Mesenchymal stem cell (in vitro differentiated cells and primary cell): ENCODE results near the gene SEMA3D.

Source experiments
- DNase-seq: peaks from one replicate; pipeline ENCODE4 v3.0.0-alpha.2; 2013
- H2AFZ ChIP-seq: one replicate; pipeline ENCODE4 v1.6.1; 2013; ENCODE audit warnings: low read depth, mild to moderate bottlenecking, control low read depth, inconsistent platforms, low read length, moderate library complexity
- H2AK5ac ChIP-seq: 2 replicates; pipeline ENCODE4 v1.6.1; 2013; ENCODE audit warnings: low read length, moderate library complexity, mild to moderate bottlenecking, inconsistent platforms; ENCODE audit not compliant: severe bottlenecking
- H2BK120ac ChIP-seq: one replicate; pipeline ENCODE4 v1.6.1; 2013; ENCODE audit warnings: low read depth, mild to moderate bottlenecking, inconsistent platforms, low read length, moderate library complexity
- H2BK12ac ChIP-seq, 2 experiments: one replicate each; pipeline ENCODE4 v1.6.1; 2013; ENCODE audit warnings: inconsistent platforms in 2 of 2, low read length in 2 of 2, mild to moderate bottlenecking in 2 of 2, moderate library complexity in 2 of 2, control low read depth in 1 of 2
- H2BK15ac ChIP-seq: one replicate; pipeline ENCODE4 v1.6.1; 2013; ENCODE audit warnings: mild to moderate bottlenecking, low read depth, inconsistent platforms; ENCODE audit not compliant: poor library complexity, severe bottlenecking
- H2BK5ac ChIP-seq: 2 replicates; pipeline ENCODE4 v1.6.1; 2013; ENCODE audit warnings: low read depth, mild to moderate bottlenecking, low read length, control low read depth, inconsistent platforms; ENCODE audit not compliant: poor library complexity, severe bottlenecking
- H3K14ac ChIP-seq, 2 experiments: one replicate each; pipeline ENCODE4 v1.6.1; 2013; ENCODE audit warnings: inconsistent platforms in 2 of 2, low read length in 2 of 2, control low read depth in 1 of 2, mild to moderate bottlenecking in 1 of 2, moderate library complexity in 1 of 2
- H3K18ac ChIP-seq, 2 experiments: one replicate each; pipeline ENCODE4 v1.6.1; 2013; ENCODE audit warnings: inconsistent platforms in 2 of 2, low read length in 2 of 2, control low read depth in 1 of 2, low read depth in 1 of 2, mild to moderate bottlenecking in 1 of 2
- H3K23ac ChIP-seq, 2 experiments: one replicate each; pipeline ENCODE4 v1.6.1; 2013; ENCODE audit warnings: inconsistent platforms in 2 of 2, low read length in 2 of 2, mild to moderate bottlenecking in 2 of 2, moderate library complexity in 2 of 2, control low read depth in 1 of 2
- H3K27ac ChIP-seq: 2 replicates; pipeline ENCODE4 v1.5.1; 2013; ENCODE audit warnings: mild to moderate bottlenecking, moderate library complexity, low read length, control low read depth, inconsistent platforms; ENCODE audit not compliant: poor library complexity, severe bottlenecking
- H3K27me3 ChIP-seq, 2 experiments: 2 replicates each; pipeline versions ENCODE4 v1.6.1 to v1.7.0; 2013; ENCODE audit warnings: low read length in 2 of 2, mild to moderate bottlenecking in 2 of 2, moderate library complexity in 2 of 2, control low read depth in 1 of 2, inconsistent platforms in 1 of 2; ENCODE audit not compliant: control insufficient read depth in 1 of 2, insufficient read depth in 1 of 2
- H3K36me3 ChIP-seq, 2 experiments: 2 replicates each; pipeline versions ENCODE4 v1.6.1 to v1.7.0; 2013; ENCODE audit warnings: low read length in 2 of 2, control low read depth in 1 of 2, inconsistent platforms in 1 of 2, low read depth in 1 of 2, mild to moderate bottlenecking in 1 of 2; ENCODE audit not compliant: insufficient read depth in 2 of 2, control insufficient read depth in 1 of 2
- H3K4ac ChIP-seq, 2 experiments: one replicate each; pipeline ENCODE4 v1.6.1; 2013; ENCODE audit warnings: inconsistent platforms in 2 of 2, low read length in 2 of 2, mild to moderate bottlenecking in 2 of 2, moderate library complexity in 2 of 2, control low read depth in 1 of 2, low read depth in 1 of 2
- H3K4me1 ChIP-seq: 2 replicates; pipeline ENCODE4 v1.6.1; 2013; ENCODE audit warnings: low read depth, low read length, control low read depth; ENCODE audit not compliant: control insufficient read depth, insufficient read depth
- H3K4me2 ChIP-seq: 2 replicates; pipeline ENCODE4 v1.6.1; 2013; ENCODE audit warnings: low read length, mild to moderate bottlenecking, inconsistent platforms; ENCODE audit not compliant: poor library complexity, severe bottlenecking
- H3K4me3 ChIP-seq, 2 experiments: 2 replicates each; pipeline versions ENCODE4 v1.5.1 to v1.7.0; 2013; ENCODE audit warnings: low read length in 2 of 2, mild to moderate bottlenecking in 2 of 2, control low read depth in 1 of 2, low read depth in 1 of 2; ENCODE audit not compliant: insufficient read depth in 1 of 2
- H3K79me1 ChIP-seq: replicated peaks from 2 replicates; pipeline ENCODE4 v1.6.1; 2013; ENCODE audit warnings: mild to moderate bottlenecking, control low read depth, low read length, inconsistent platforms; ENCODE audit not compliant: poor library complexity, severe bottlenecking
- H3K9ac ChIP-seq: 2 replicates; pipeline ENCODE4 v1.7.0; 2013; ENCODE audit warnings: mild to moderate bottlenecking, low read length, moderate library complexity
- H3K9me3 ChIP-seq: 2 replicates; pipeline ENCODE4 v1.7.0; 2013; ENCODE audit warnings: mild to moderate bottlenecking, low read length; ENCODE audit not compliant: control insufficient read depth
- H4K8ac ChIP-seq: one replicate; pipeline ENCODE4 v1.6.1; 2013; ENCODE audit warnings: inconsistent platforms, mild to moderate bottlenecking, low read length, moderate library complexity
- H4K91ac ChIP-seq: one replicate; pipeline ENCODE4 v1.6.1; 2013; ENCODE audit warnings: mild to moderate bottlenecking, low read length, inconsistent platforms
- WGBS: methylation state at CpG from one replicate; pipeline ENCODE4 v1.1.7; 2013; ENCODE audit warnings: mixed read lengths; 5-methylcytosine and 5-hydroxymethylcytosine counted together

The SEMA3D gene

DNA sequence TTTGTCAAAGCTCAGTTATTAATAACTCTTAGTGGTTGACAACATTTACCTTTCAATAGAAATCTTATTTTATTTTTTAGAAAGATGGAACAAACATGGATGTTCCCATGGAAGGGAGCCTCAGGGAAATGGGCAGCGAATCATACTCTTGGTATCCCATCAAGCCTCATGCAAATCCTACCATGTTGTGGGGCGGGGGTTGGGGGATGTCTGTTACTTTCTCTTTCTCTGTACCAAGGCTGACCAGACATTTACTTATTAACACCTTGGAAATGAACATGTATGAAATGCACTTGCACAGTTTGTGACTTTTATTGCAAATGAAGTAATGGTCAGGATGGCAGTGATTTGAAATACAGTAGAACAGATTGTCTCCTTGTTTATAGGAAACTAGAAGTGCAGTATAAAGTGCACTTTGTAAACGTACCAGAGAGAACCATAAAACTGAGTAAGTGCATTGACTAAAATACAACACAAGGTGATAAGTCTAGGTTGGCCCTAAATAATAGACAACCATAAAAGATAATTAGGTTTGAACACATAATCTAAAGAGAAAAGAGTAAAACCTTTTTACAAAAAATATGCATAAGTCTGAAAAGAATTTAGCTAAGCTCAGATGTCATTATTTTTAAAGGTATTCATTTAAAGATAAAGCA is 32.4 kb downstream of the SEMA3D start:
- H4K8ac ChIP-seq: no peak overlapping the region
- no peak overlapping the region for H2AFZ ChIP-seq
- H3K23ac ChIP-seq: no peak overlapping the region
- no peaks in the 10 kb centered on the region for H3K9me3 ChIP-seq
- H2BK15ac ChIP-seq: no peak overlapping the region
- H3K14ac ChIP-seq: no peak overlapping the region
- H3K4me1 ChIP-seq: no peaks in the 10 kb centered on the region
- no peak overlapping the region for H3K18ac ChIP-seq
- H4K91ac ChIP-seq: no peak overlapping the region
- no peak overlapping the region for H3K9ac ChIP-seq
- H2BK5ac ChIP-seq: no peak overlapping the region
- no peak overlapping the region for H2BK120ac ChIP-seq
- H3K4me3 ChIP-seq: no peak overlapping the region
- no peak overlapping the region for H3K27ac ChIP-seq
- no peak overlapping the region for H2AK5ac ChIP-seq
- H2BK12ac ChIP-seq: no peak overlapping the region
- DNase-seq: peak; percentile 9
- no peaks in the 10 kb centered on the region for H3K27me3 ChIP-seq
- H3K36me3 ChIP-seq: no peaks in the 10 kb centered on the region
- no peak overlapping the region for H3K4me2 ChIP-seq
- no CpG with 5 or more reads among the region's 3 CpGs for WGBS
- H3K79me1 ChIP-seq: no peaks in the 10 kb centered on the region
- no peak overlapping the region for H3K4ac ChIP-seq

DNA sequence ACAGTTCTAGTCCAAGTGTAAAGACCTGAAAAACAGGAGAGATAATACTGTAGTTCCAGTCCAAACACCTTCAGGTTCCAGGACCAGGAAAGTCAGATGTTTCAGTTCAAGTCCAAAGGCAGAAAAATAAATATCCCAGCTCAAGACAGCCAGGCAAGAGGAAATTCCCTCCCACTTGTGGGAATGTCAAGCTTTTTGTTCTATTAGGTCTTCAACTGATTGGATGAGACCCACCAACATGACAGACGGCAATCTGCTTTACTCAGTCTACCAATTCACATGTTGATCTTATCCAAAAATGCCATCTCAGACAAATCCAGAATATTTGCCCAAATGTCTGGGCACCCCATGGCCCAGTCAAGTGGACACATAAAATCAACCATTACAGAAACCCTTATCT is 33.1 kb downstream of the SEMA3D start:
- no peak overlapping the region for H2BK120ac ChIP-seq
- no peak overlapping the region for H3K4me3 ChIP-seq
- no peak overlapping the region for H2AFZ ChIP-seq
- H3K36me3 ChIP-seq: no peaks in the 10 kb centered on the region
- H4K91ac ChIP-seq: no peak overlapping the region
- no peaks in the 10 kb centered on the region for H3K27me3 ChIP-seq
- no peak overlapping the region for H3K23ac ChIP-seq
- no peaks in the 10 kb centered on the region for H3K9me3 ChIP-seq
- H3K79me1 ChIP-seq: no peaks in the 10 kb centered on the region
- no peak overlapping the region for H3K4ac ChIP-seq
- H3K9ac ChIP-seq: no peak overlapping the region
- H3K18ac ChIP-seq: no peak overlapping the region
- H2BK12ac ChIP-seq: no peak overlapping the region
- H4K8ac ChIP-seq: no peak overlapping the region
- no peak overlapping the region for H3K4me2 ChIP-seq
- 91% methylated on average over 1 of the region's 1 CpG for WGBS
- no peak overlapping the region for H2AK5ac ChIP-seq
- no peak overlapping the region for H3K27ac ChIP-seq
- H2BK15ac ChIP-seq: no peak overlapping the region
- no peaks in the 10 kb centered on the region for H3K4me1 ChIP-seq
- DNase-seq: no peak
- H3K14ac ChIP-seq: no peak overlapping the region
- H2BK5ac ChIP-seq: no peak overlapping the region

DNA sequence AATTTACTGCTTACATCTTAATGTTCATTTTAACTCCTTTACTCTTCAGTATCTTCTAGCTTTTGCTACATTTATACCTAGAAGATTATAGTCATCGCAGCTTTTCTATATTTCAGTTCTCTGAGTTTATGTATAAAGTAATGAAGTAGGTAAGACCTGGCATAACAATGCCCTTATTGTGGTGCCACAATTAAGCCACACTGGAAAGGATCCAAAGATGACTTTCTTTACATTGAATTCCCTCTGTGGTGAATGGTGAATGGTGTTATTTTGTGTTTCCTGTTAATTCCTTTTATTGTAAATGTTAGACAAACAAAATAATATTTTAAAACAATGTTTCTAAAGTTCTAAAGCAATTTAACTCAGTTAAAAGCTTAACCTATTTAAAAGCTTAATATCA is 36.2 kb downstream of the SEMA3D start:
- H2AFZ ChIP-seq: no peak overlapping the region

DNA sequence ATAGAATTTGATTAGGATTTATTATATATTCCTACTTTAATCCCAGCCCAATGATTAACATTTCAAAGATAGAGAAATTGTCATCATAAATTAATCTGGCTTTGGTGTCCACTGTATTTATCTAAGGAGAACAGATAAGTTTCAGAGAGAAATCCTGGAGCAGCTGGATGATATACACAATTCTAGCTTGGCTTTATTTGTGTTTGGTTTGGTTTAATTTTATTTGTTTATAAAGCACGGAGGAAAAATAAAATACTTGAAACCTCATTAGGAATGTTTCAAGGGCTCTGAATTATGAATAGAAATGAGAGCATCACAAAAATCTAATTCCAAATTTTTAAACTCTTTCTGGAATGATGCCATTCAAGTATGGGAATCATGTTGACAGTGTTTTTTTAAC is 42.1 kb downstream of the SEMA3D start:
- Histone ChIP-seq H3K14ac (no peak overlapping the region), H3K36me3 (no peaks in the 10 kb centered on the region), H3K4ac (no peak overlapping the region), H3K9ac (no peak overlapping the region), H3K79me1 (no peaks in the 10 kb centered on the region), H3K18ac (no peak overlapping the region), H2BK12ac (no peak overlapping the region), H2BK120ac (no peak overlapping the region), H2BK15ac (no peak overlapping the region), H3K4me1 (no peaks in the 10 kb centered on the region), H3K4me3 (no peak overlapping the region), H4K91ac (no peak overlapping the region), H2AFZ (no peak overlapping the region), H3K27ac (no peak overlapping the region), H2AK5ac (no peak overlapping the region), H4K8ac (no peak overlapping the region), H3K4me2 (no peak overlapping the region), H2BK5ac (no peak overlapping the region), H3K27me3 (no peaks in the 10 kb centered on the region), H3K23ac (no peak overlapping the region), H3K9me3 (no peaks in the 10 kb centered on the region)
- 80% methylated on average over 1 of the region's 1 CpG for WGBS
- DNase-seq: no peak

More for the DNA sequence above, 36.2 kb downstream of the SEMA3D start:
- Histone ChIP-seq H3K14ac (no peak overlapping the region), H3K18ac (no peak overlapping the region), H3K36me3 (no peaks in the 10 kb centered on the region), H2BK5ac (no peak overlapping the region), H2AK5ac (no peak overlapping the region), H4K91ac (no peak overlapping the region), H2BK12ac (no peak overlapping the region), H3K27ac (no peak overlapping the region), H4K8ac (no peak overlapping the region), H2BK120ac (no peak overlapping the region), H3K27me3 (no peaks in the 10 kb centered on the region), H3K79me1 (no peaks in the 10 kb centered on the region), H3K4me2 (no peak overlapping the region), H3K4me3 (no peak overlapping the region), H3K4ac (no peak overlapping the region), H2BK15ac (no peak overlapping the region), H3K23ac (no peak overlapping the region), H3K9ac (no peak overlapping the region), H3K4me1 (no peaks in the 10 kb centered on the region), H3K9me3 (no peaks in the 10 kb centered on the region)
- no CpG with 5 or more reads among the region's 1 CpG for WGBS
- DNase-seq: no peak
